ENCODE measurements around the gene CLK3. TPM values are rescaled to one million over a fixed set of nuclear protein-coding genes. Genes with fewer than 3 reads are reported as not detected.
"Not testable (repeated sequence)": the region's sequence is repeated elsewhere in the genome, so short reads cannot be mapped to it uniquely, and the experiment has no call there.

The CLK3 gene
- polyA plus RNA-seq, 4 donors, result 47.8 to 84.5 (median 67.0) TPM

- FAIRE-seq (no peak), DNase-seq (peak in 1 of 2 donors; percentile 42)
- no peak overlapping the region for H3K4me3 ChIP-seq (ENCODE audit: low read depth in 1 of 3, low read length in 3 of 3)
- H3K27me3 ChIP-seq (ENCODE audit: control insufficient read depth in 3 of 3, insufficient read depth in 3 of 3, low read length in 3 of 3), result no peaks in the 10 kb centered on the region
- no peaks in the 10 kb centered on the region for H3K9me3 ChIP-seq (ENCODE audit: control insufficient read depth in 2 of 2, insufficient read depth in 1 of 2, low read depth in 1 of 2, low read length in 1 of 2)
- 85 to 88% (median 87%) methylated on average over 4 of the region's 4 CpGs for WGBS, 3 donors
- H3K4me1 ChIP-seq (ENCODE audit: control insufficient read depth in 3 of 3, insufficient read depth in 2 of 3, low read depth in 1 of 3, low read length in 2 of 3), result peaks cover 3 to 17% (median 7%) of the 10 kb centered on the region in 3 donors
- peaks cover 4 to 56% (median 10%) of the 10 kb centered on the region in 3 donors for H3K36me3 ChIP-seq (ENCODE audit: control insufficient read depth in 3 of 3, insufficient read depth in 2 of 3, low read depth in 1 of 3, low read length in 3 of 3)
- no peak overlapping the region for H3K27ac ChIP-seq (ENCODE audit: low read depth in 1 of 3, low read length in 2 of 3)
Measured at GRCh38 chr15:74594455-74594854, 21.2 kb upstream of the CLK3 start.

GRCh38 chr15:74595271-74595670, 20.4 kb upstream of the CLK3 start:
- FAIRE-seq, result no peak
- 89 to 95% (median 93%) methylated on average over 5 of the region's 5 CpGs for WGBS, 3 donors
- H3K36me3 ChIP-seq (ENCODE audit: control insufficient read depth in 3 of 3, insufficient read depth in 2 of 3, low read depth in 1 of 3, low read length in 3 of 3), result peaks cover under 1 to 51% (median 10%) of the 10 kb centered on the region in 3 donors
- H3K27me3 ChIP-seq (ENCODE audit: control insufficient read depth in 3 of 3, insufficient read depth in 3 of 3, low read length in 3 of 3), result no peaks in the 10 kb centered on the region
- H3K27ac ChIP-seq (ENCODE audit: low read depth in 1 of 3, low read length in 2 of 3), result no peak overlapping the region
- H3K4me1 ChIP-seq (ENCODE audit: control insufficient read depth in 3 of 3, insufficient read depth in 2 of 3, low read depth in 1 of 3, low read length in 2 of 3), result peaks cover 6 to 21% (median 7%) of the 10 kb centered on the region in 3 donors
- no peak overlapping the region for H3K4me3 ChIP-seq (ENCODE audit: low read depth in 1 of 3, low read length in 3 of 3)
- no peak for DNase-seq
- H3K9me3 ChIP-seq (ENCODE audit: control insufficient read depth in 2 of 2, insufficient read depth in 1 of 2, low read depth in 1 of 2, low read length in 1 of 2), result no peaks in the 10 kb centered on the region

GRCh38 chr15:74596736-74597135, 18.9 kb upstream of the CLK3 start:
- FAIRE-seq, DNase-seq: not testable (repeated sequence)
- 83 to 88% (median 85%) methylated on average over 10 of the region's 11 CpGs for WGBS, 3 donors

GRCh38 chr15:74597146-74597705, 18.4 kb upstream of the CLK3 start:
- not testable (repeated sequence) for FAIRE-seq; H3K9me3 ChIP-seq (ENCODE audit: control insufficient read depth in 2 of 2, insufficient read depth in 1 of 2, low read depth in 1 of 2, low read length in 1 of 2); DNase-seq; H3K4me3 ChIP-seq (ENCODE audit: low read depth in 1 of 3, low read length in 3 of 3); H3K27me3 ChIP-seq (ENCODE audit: control insufficient read depth in 3 of 3, insufficient read depth in 3 of 3, low read length in 3 of 3); H3K27ac ChIP-seq (ENCODE audit: low read depth in 1 of 3, low read length in 2 of 3)
- WGBS, 3 donors, result 90 to 94% (median 91%) methylated on average over 14 to 16 of the region's 16 CpGs
- peaks cover 6 to 21% (median 7%) of the 10 kb centered on the region in 3 donors for H3K4me1 ChIP-seq (ENCODE audit: control insufficient read depth in 3 of 3, insufficient read depth in 2 of 3, low read depth in 1 of 3, low read length in 2 of 3)
- peaks cover 0 to 33% (median 0%) of the 10 kb centered on the region in 3 donors for H3K36me3 ChIP-seq (ENCODE audit: control insufficient read depth in 3 of 3, insufficient read depth in 2 of 3, low read depth in 1 of 3, low read length in 3 of 3)

More at GRCh38 chr15:74596736-74597135, 18.9 kb upstream of the CLK3 start:
- H3K27me3 ChIP-seq (ENCODE audit: control insufficient read depth in 3 of 3, insufficient read depth in 3 of 3, low read length in 3 of 3); H3K27ac ChIP-seq (ENCODE audit: low read depth in 1 of 3, low read length in 2 of 3); H3K4me3 ChIP-seq (ENCODE audit: low read depth in 1 of 3, low read length in 3 of 3); H3K9me3 ChIP-seq (ENCODE audit: control insufficient read depth in 2 of 2, insufficient read depth in 1 of 2, low read depth in 1 of 2, low read length in 1 of 2): not testable (repeated sequence)
- peaks cover 0 to 38% (median 4%) of the 10 kb centered on the region in 3 donors for H3K36me3 ChIP-seq (ENCODE audit: control insufficient read depth in 3 of 3, insufficient read depth in 2 of 3, low read depth in 1 of 3, low read length in 3 of 3)
- peaks cover 6 to 21% (median 7%) of the 10 kb centered on the region in 3 donors for H3K4me1 ChIP-seq (ENCODE audit: control insufficient read depth in 3 of 3, insufficient read depth in 2 of 3, low read depth in 1 of 3, low read length in 2 of 3)

GRCh38 chr15:74598126-74598842, 17.4 kb upstream of the CLK3 start:
- no peaks in the 10 kb centered on the region for H3K27me3 ChIP-seq (ENCODE audit: control insufficient read depth in 3 of 3, insufficient read depth in 3 of 3, low read length in 3 of 3)
- H3K27ac ChIP-seq (ENCODE audit: low read depth in 1 of 3, low read length in 2 of 3), result peak overlapping the region; percentile 63 to 83 (median 79)
- H3K4me3 ChIP-seq (ENCODE audit: low read depth in 1 of 3, low read length in 3 of 3), result peak overlapping the region; percentile 50 to 70 (median 66)
- FAIRE-seq (no peak), DNase-seq (peak; percentile 96)
- H3K36me3 ChIP-seq (ENCODE audit: control insufficient read depth in 3 of 3, insufficient read depth in 2 of 3, low read depth in 1 of 3, low read length in 3 of 3), result peaks cover 0 to 28% (median 0%) of the 10 kb centered on the region in 3 donors
- WGBS, 3 donors, result 0 to 1% (median 1%) methylated on average over 26 of the region's 26 CpGs
- no peaks in the 10 kb centered on the region for H3K9me3 ChIP-seq (ENCODE audit: control insufficient read depth in 2 of 2, insufficient read depth in 1 of 2, low read depth in 1 of 2, low read length in 1 of 2)
- H3K4me1 ChIP-seq (ENCODE audit: control insufficient read depth in 3 of 3, insufficient read depth in 2 of 3, low read depth in 1 of 3, low read length in 2 of 3), result peaks cover 6 to 21% (median 7%) of the 10 kb centered on the region in 3 donors

- Histone ChIP-seq H3K9me3 (ENCODE audit: control insufficient read depth in 2 of 2, insufficient read depth in 1 of 2, low read depth in 1 of 2, low read length in 1 of 2) (no peaks in the 10 kb centered on the region), H3K27me3 (ENCODE audit: control insufficient read depth in 3 of 3, insufficient read depth in 3 of 3, low read length in 3 of 3) (no peaks in the 10 kb centered on the region), H3K36me3 (ENCODE audit: control insufficient read depth in 3 of 3, insufficient read depth in 2 of 3, low read depth in 1 of 3, low read length in 3 of 3) (peaks cover 0 to 23% (median 0%) of the 10 kb centered on the region in 3 donors), H3K4me3 (ENCODE audit: low read depth in 1 of 3, low read length in 3 of 3) (peak overlapping the region; percentile 50 to 70 (median 66)), H3K4me1 (ENCODE audit: control insufficient read depth in 3 of 3, insufficient read depth in 2 of 3, low read depth in 1 of 3, low read length in 2 of 3) (peaks cover 6 to 21% (median 7%) of the 10 kb centered on the region in 3 donors), H3K27ac (ENCODE audit: low read depth in 1 of 3, low read length in 2 of 3) (peak overlapping the region in 1 of 3 donors; percentile 63)
- FAIRE-seq (no peak), DNase-seq (no peak)
- WGBS, 3 donors, result 44 to 65% (median 57%) methylated on average over 15 of the region's 15 CpGs
Measured at GRCh38 chr15:74599156-74599555, 16.5 kb upstream of the CLK3 start.

- peaks cover 0 to 7% (median 0%) of the 10 kb centered on the region in 3 donors for H3K36me3 ChIP-seq (ENCODE audit: control insufficient read depth in 3 of 3, insufficient read depth in 2 of 3, low read depth in 1 of 3, low read length in 3 of 3)
- FAIRE-seq, result no peak
Measured at GRCh38 chr15:74603026-74603788, 12.4 kb upstream of the CLK3 start.

More at GRCh38 chr15:74603026-74603788, 12.4 kb upstream of the CLK3 start:
- Histone ChIP-seq H3K4me3 (ENCODE audit: low read depth in 1 of 3, low read length in 3 of 3) (no peak overlapping the region), H3K27me3 (ENCODE audit: control insufficient read depth in 3 of 3, insufficient read depth in 3 of 3, low read length in 3 of 3) (no peaks in the 10 kb centered on the region), H3K27ac (ENCODE audit: low read depth in 1 of 3, low read length in 2 of 3) (no peak overlapping the region), H3K4me1 (ENCODE audit: control insufficient read depth in 3 of 3, insufficient read depth in 2 of 3, low read depth in 1 of 3, low read length in 2 of 3) (peaks cover 5 to 10% (median 6%) of the 10 kb centered on the region in 3 donors), H3K9me3 (ENCODE audit: control insufficient read depth in 2 of 2, insufficient read depth in 1 of 2, low read depth in 1 of 2, low read length in 1 of 2) (no peaks in the 10 kb centered on the region)
- 86 to 90% (median 89%) methylated on average over 12 to 13 of the region's 13 CpGs for WGBS, 3 donors
- no peak for DNase-seq

All from small intestine (tissue), 7 donors.